HG03280 (cell line): ENCODE results near the gene TBCCD1.
"Not testable (repeated sequence)": the region's sequence is repeated elsewhere in the genome, so short reads cannot be mapped to it uniquely, and the experiment has no call there.

Experiments used
- ATAC-seq: cut with Tn5 transposase; IDR thresholded peaks from one replicate; pipeline ENCODE4 v1.9.1; 2021; ENCODE audit warnings: mild to moderate bottlenecking, moderate library complexity; ENCODE audit not compliant: unreplicated experiment

TBCCD1 gene

DNA sequence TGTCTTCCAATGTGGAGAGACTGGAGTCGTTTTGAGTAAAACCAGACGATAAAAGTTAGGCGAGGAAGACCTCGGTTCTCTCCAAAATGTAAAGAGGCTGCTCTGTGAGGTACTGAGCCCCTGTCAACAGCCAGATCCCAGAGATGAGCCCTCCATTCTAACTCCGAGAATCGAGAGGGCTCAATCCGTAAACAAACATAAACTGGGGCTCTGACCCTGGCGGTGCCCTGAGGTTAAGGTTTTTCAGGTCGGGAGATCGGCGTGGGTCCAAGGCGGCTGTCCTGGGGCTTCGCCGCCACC, 417 bp downstream of the TBCCD1 start:
- ATAC-seq, result no peak

- ATAC-seq, result no peak
These were observed 2.6 kb downstream of the TBCCD1 start for GRCh38 chr3:186564586-186564985.

DNA sequence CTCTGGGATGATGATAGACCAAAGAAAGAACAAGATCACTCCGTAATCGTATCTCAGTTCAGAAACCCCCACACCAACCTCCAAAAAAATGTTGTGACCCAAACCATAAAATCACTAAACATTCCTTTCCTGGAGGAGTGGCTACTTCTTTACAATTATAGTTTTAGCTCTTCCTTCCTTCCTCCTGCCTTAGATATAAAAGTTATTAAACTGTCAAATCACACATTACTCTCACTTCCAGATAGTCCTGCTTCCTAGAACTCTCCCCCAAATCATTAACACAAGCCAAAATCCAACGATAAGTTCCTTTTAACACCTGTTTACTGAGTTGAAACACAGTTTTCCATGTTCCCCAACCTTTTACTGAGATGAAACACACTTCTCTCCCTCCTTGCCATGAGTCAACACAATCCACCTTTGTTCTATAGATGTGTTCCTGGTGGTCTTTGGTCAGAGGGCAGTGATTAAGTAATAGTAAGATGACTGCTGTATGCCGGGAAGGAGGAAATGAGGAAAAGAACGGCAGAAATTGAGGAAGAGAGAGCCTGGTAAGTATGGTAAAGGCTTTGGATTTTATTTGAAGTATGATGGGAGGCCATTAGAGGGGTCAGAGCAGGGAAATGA, 14.6 kb downstream of the TBCCD1 start:
- ATAC-seq, result no peak

DNA sequence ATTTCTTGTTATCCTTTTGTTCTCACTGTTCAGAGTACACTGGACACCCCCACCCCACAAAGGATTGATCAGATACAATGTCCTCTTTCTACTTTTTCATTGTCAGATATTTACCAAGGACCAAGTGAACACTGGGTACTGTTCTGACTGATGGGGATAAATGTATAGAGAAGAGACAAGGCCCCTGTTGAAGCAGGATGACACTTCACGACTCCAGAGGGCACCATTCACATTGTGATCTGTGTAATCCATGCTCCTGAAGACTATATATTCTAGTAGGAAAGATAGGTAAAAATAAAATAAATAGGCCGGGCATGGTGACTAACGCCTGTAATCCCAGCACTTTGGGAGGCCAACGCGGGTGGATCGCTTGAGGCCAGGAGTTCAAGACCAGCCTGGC, 15.8 kb downstream of the TBCCD1 start:
- no peak for ATAC-seq

- no peak for ATAC-seq
These were observed 17.6 kb downstream of the TBCCD1 start for GRCh38 chr3:186549497-186549896.

DNA sequence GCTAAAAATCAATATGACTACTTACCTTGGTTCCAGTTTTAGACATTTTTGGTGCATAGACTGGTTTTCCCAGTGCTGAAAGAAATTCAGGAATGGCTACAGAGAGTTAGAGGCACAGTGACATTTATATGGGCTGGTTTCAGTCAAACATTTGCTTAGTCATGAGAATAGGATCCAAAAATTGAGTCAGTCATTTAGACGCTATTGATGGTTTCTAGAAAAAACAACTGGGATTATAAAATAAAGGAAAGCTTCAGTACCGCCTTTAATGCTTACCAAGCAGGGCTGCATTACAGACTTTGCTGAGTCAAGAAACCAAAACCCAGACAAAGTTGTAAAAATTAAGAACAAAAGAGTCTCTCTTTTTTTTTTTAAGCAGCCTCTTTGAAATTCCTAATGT, 22.9 kb downstream of the TBCCD1 start, which contains the start of gene CRYGS:
TSS of gene CRYGS (minus strand) at position 100 of the 400 bp plus-strand sequence. CDS start at position 46, 54 bp downstream.
- ATAC-seq, result no peak

DNA sequence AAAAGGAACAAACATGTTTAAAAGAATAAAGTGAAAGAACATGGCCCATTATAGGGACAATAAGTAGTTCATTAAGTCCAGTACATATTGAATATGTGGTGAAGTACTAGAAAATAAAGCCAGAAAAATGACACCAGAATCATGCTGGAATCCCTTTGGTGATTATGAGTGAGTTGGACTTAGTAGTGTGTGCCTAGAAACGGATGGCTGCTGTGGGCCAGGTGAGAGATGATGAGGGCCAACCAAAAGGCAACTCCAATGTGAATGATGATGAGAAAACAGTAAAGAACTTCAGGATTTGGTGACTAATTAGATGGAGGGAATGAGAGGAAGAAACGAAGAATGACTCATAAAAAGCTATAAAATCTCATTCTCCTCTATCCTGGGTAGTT, 26.3 kb downstream of the TBCCD1 start:
- no peak for ATAC-seq

- peak; percentile 57 for ATAC-seq
These were observed 26.8 kb downstream of the TBCCD1 start for GRCh38 chr3:186540221-186540834.

DNA sequence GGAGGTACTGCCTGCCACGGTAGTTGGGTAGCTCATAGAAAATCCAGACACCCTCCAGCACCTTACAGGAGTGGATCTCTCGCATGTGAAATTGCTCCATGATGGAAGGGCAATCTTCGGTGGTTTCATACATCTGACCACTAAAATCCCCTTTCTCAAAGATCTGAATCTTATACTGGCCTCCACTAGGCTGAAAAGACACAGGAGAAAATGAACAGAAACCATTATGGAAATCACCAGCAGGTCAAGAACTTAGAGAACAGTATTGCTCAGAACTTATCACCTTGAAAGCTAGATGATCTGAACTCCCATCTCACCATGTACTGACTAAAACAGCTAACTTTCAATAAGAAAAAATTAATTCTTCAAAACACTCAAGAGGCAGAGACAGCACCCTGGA, 28.4 kb downstream of the TBCCD1 start:
- ATAC-seq, result no peak

DNA sequence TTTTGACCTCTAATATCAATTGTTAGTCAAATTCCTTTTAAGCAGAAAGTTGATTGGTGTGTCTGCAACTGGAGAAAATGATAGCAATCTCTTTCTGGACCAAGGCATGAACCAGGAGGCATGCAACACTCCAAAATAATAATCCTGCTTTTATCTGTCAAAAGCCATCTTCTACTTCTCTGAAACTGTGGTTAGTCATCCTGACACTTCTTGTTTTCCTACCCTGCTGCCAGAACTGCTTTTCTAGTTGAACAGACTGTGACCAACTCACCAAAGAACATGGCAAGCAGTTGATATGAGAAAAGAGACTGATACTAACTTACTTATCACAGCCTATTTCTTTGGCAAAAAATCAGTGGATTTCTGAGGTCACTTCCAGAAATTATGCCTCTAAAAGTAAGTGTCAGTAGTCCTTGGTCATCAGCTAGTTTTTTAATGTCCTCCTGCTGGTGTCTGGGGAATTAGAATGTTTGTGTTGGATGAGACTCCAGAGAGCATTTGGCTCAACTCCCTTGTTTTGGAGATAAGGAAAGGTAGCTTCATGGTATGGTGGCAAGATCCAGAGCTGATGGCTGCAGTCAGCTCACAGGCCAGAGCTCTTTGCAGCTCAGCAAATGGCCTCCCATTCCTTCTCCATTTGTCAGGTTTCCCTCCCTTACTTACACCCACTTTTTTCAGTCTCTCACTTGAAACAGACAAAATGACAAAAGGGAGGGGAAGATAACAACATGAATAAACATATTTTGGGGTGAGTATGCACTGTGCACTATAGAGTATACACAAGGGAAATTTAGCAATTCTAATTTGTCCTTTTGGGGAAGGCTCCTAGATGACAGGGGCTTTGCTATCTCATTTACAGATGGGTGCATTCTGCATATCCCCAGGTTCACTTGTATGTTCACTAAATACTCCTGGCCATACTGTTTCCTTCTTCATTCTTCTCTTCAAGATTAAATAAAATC, 30.0 kb downstream of the TBCCD1 start:
- no peak for ATAC-seq

DNA sequence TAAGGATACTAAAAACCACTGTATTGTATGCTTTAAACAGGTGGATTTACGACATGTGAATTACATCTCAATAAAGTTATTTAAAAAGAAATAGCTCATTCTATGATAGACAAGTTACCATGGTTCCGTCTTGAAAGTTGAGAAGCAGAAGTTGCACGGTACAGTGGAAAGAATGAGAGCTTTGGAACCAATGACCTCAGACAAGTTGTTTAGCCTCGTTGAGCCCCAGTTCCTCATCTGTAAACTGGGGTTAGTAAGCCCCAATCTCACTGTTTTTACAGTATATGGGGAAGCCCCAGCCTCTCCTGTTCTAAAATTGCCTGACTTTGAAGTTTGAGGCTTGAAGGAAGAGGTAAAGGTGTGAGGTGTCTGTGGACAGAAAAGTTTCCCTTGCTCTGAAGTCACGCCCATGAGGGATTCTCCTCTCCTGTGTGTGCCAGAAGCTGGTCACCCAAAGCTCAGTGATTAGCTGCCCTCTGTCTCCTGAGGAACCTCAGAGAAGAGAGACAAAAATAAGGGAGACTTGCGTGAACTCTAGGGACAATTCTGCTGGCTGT, 32.9 kb downstream of the TBCCD1 start:
- ATAC-seq, result peak; percentile 84

- peak; percentile 41 for ATAC-seq
These were observed 34.5 kb downstream of the TBCCD1 start for GRCh38 chr3:186532598-186533072.

GRCh38 chr3:186531694-186532093, 35.4 kb downstream of the TBCCD1 start:
- not testable (repeated sequence) for ATAC-seq

GRCh38 chr3:186530415-186530814, 36.7 kb downstream of the TBCCD1 start:
- ATAC-seq, result no peak

GRCh38 chr3:186529201-186529999, 37.7 kb downstream of the TBCCD1 start:
- no peak for ATAC-seq

DNA sequence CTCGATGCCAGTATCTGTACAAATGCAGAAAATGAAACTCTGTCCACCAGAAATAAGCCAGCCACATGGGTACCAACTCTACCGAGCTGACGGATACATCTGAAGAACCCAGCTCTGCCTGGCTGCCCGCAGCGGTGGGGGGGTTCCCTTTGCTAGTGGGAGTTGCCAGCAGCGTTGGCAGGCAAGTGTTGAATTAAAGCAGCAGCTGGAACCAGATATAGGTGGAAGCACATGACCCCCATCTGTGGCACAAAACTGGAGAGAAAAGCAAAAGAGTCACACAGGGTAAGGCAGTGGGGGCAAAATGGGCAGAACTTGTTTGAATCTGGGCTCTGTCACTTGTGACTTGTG, 40.9 kb downstream of the TBCCD1 start:
- peak; percentile 49 for ATAC-seq

DNA sequence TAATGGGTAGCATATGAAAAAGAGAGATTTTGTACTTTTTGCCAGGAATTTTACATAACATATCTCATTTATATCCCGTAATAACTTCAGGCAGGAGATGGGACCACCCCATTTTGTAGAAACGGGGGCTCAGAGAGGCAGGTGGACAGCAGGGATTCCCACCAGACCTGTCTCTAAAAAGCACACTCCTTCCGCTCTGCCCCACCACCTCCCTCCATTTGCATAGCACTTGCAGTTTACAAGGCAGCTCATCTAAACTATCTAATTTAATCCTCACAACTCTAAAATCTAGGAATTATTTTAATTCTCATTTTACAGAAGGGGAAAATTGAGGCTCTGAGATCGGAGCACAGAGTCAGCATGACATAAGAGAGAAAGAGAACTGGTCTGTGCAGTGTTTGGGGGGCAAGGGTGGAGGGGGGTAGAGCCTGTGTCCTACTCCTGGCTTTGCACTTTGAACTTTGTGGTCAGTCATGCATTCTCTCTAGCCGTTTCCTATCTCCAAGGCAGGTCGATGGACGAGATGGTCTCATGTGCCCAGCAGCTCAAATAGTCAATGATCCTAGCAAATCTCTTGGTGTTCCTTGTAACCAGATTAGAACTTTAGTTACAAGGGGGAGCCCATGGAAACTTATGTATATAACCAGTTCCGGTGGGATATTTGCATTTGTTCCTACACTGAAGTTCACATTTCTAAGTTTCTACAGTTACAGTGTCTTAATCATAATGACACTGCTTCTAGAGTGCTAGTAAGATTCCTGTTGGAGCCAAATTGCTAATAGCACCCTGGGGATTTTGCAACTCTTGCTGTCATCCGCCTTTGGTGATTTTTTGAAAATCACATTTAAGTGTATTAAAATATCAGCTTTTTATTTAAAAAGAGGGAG, 41.5 kb downstream of the TBCCD1 start:
- peak; percentile 39 for ATAC-seq

GRCh38 chr3:186524616-186525015, 42.5 kb downstream of the TBCCD1 start:
- no peak for ATAC-seq

GRCh38 chr3:186523434-186523833, 43.7 kb downstream of the TBCCD1 start:
- no peak for ATAC-seq

DNA sequence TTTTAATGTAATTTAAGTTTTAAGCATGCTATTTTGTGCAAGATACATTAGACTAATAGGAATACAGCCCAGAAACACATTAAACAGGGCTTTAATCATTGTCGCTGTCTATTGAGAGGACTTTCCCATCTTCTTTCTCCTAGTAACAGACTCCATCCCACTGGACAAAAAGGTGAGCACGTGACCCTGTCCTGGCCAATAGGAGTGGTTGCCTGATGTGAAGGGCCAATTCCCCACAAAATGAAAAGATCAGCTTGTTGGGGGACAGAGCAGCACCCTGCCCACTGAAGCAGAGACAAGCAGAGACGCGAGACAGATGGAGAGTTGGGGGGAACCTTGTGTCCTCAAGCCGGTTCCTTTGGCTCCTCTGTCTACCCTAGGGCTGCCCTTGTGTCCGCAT, 44.1 kb downstream of the TBCCD1 start:
- ATAC-seq, result no peak
